PC-9 (cell line): ENCODE measurements around the gene MAMLD1. TPM values are rescaled to one million over a fixed set of nuclear protein-coding genes. Genes with fewer than 3 reads are reported as not detected.

Experiments
- BruUV-seq: library from RNA; stranded (reverse); fragments of 400-500 nt; replicated peaks from 2 replicates; lab custom pipeline; 2021; lab: Mats Ljungman, UMichigan
- CTCF ChIA-PET: fragments of 300-600 bp; sonication (Branson Sonifier 250); formaldehyde crosslinking; loops from one replicate; lab custom pipeline; 2022; ENCODE audit warnings: antibody characterized with exemption; lab: Charles Lee
- POLR2A ChIA-PET: fragments of 300-600 bp; sonication (Branson Sonifier 250); formaldehyde crosslinking; loops from one replicate; lab custom pipeline; 2022; ENCODE audit warnings: antibody characterized with exemption; ENCODE audit not compliant: unreplicated experiment; lab: Charles Lee
- DNase-seq, 2 experiments: peaks; one replicate each; pipeline versions ENCODE4 v3.0.0 to v3.0.0-alpha.2; 2015 to 2022; ENCODE audit warnings: mixed read lengths in 1 of 2
- H2AFZ ChIP-seq: fragments of 200-600 bp; sonication (generic); 2 replicates; pipeline ENCODE4 v1.8.1; 2017; ENCODE audit warnings: antibody characterized with exemption
- H3F3A ChIP-seq: fragments of 200-600 bp; sonication (generic); 2 replicates; pipeline ENCODE4 v1.8.1; 2017; ENCODE audit warnings: antibody characterized with exemption, mild to moderate bottlenecking, low read depth; ENCODE audit not compliant: insufficient read depth
- H3K27ac ChIP-seq: fragments of 200-600 bp; sonication (generic); 2 replicates; pipeline ENCODE4 v1.6.1; 2016; ENCODE audit warnings: mixed run types
- H3K27me3 ChIP-seq: fragments of 200-600 bp; sonication (generic); 2 replicates; pipeline ENCODE4 v1.6.1; 2016; ENCODE audit warnings: low read depth, mixed run types; ENCODE audit not compliant: insufficient read depth
- H3K36me3 ChIP-seq: fragments of 200-600 bp; sonication (generic); 2 replicates; pipeline ENCODE4 v1.6.1; 2016; ENCODE audit warnings: low read depth, mixed run types
- H3K4me1 ChIP-seq: fragments of 200-600 bp; sonication (generic); replicated peaks from 2 replicates; pipeline ENCODE4 v1.6.1; 2016; ENCODE audit warnings: mixed run types; ENCODE audit not compliant: insufficient read depth
- H3K4me2 ChIP-seq: fragments of 200-600 bp; sonication (generic); 2 replicates; pipeline ENCODE4 v1.6.1; 2017; ENCODE audit warnings: mixed run types
- H3K4me3 ChIP-seq: fragments of 200-600 bp; sonication (generic); 2 replicates; pipeline ENCODE4 v1.6.1; 2016; ENCODE audit warnings: mixed run types
- H3K79me2 ChIP-seq: fragments of 200-600 bp; sonication (generic); 2 replicates; pipeline ENCODE4 v1.6.1; 2017; ENCODE audit warnings: low read depth, mixed run types
- H3K9me2 ChIP-seq: fragments of 200-600 bp; sonication (generic); 2 replicates; pipeline ENCODE4 v1.8.1; 2017; ENCODE audit warnings: mild to moderate bottlenecking; ENCODE audit not compliant: insufficient read depth
- H3K9me3 ChIP-seq: fragments of 200-600 bp; sonication (generic); 2 replicates; pipeline ENCODE4 v1.8.1; 2016; ENCODE audit warnings: low read depth; ENCODE audit not compliant: insufficient read depth
- H4K20me1 ChIP-seq: fragments of 200-600 bp; sonication (generic); 2 replicates; pipeline ENCODE4 v1.8.1; 2017; ENCODE audit not compliant: insufficient read depth
- EZH2 ChIP-seq: fragments of 200-600 bp; sonication (generic); IDR thresholded peaks from 2 replicates; pipeline ENCODE4 v1.8.0; 2017; ENCODE audit warnings: antibody characterized with exemption, low read depth
- intact Hi-C: fragments of 100-400 bp; cut with micrococcal nuclease; formaldehyde crosslinking; loops from one replicate; pipeline ENCODE4 v1.10.0; 2022; ENCODE audit not compliant: unreplicated experiment
- total RNA-seq: library from RNA; stranded (reverse); gene quantifications from 2 replicates; pipeline ENCODE4 v1.2.3, GENCODE V29; 2021
- TF ChIP-seq, protein P1 (sequence below): fragments of 200-600 bp; sonication (generic); conservative IDR thresholded peaks from 2 replicates; pipeline ENCODE4 v1.6.1; 2017; ENCODE audit warnings: mixed run types, antibody characterized with exemption, mild to moderate bottlenecking, moderate library complexity

MAMLD1 gene
- total RNA-seq, 1 experiment from 2014 or later, result 2.5 TPM

DNA sequence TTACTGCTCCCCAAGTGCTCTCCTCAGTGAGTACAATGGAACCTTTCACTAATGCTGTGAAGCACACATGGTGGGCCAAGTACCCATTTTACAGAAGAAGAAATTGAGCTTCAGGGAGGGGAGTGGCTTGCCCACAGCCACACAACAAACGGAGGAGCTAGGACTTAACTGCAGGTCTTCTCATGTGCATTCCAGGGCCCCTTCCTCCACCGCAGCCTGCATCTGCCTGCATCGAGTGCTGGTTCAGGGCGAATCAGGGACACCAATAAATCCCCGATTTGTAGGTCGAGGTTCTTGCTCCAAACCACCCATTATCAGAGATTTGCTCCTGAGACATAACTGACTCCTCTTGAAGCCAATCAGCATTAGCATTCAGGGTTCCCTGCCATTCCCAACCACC is 100.9 kb downstream of the MAMLD1 start:
- BruUV-seq, result no TSS peak
- Histone ChIP-seq H3K79me2 (no peaks in the 10 kb centered on the region), H3K27ac (no peak overlapping the region), H2AFZ (no peak overlapping the region), H3K36me3 (no peaks in the 10 kb centered on the region), H3K4me1 (0 out of 2 replicates have a peak, but pooled peaks cover 4% of the 10 kb centered on the region), H3K9me2 (no peaks in the 10 kb centered on the region), H3K4me3 (no peak overlapping the region), H3K27me3 (no peaks in the 10 kb centered on the region), H3K9me3 (no peaks in the 10 kb centered on the region), H3K4me2 (no peak overlapping the region), H4K20me1 (no peaks in the 10 kb centered on the region), H3F3A (no peaks in the 10 kb centered on the region)
- intact Hi-C loops, result no loop called here
- ChIA-PET CTCF (no interaction called here), POLR2A (no interaction called here)
- TF ChIP-seq EZH2, result no peak
- TF ChIP-seq, protein P1, sequence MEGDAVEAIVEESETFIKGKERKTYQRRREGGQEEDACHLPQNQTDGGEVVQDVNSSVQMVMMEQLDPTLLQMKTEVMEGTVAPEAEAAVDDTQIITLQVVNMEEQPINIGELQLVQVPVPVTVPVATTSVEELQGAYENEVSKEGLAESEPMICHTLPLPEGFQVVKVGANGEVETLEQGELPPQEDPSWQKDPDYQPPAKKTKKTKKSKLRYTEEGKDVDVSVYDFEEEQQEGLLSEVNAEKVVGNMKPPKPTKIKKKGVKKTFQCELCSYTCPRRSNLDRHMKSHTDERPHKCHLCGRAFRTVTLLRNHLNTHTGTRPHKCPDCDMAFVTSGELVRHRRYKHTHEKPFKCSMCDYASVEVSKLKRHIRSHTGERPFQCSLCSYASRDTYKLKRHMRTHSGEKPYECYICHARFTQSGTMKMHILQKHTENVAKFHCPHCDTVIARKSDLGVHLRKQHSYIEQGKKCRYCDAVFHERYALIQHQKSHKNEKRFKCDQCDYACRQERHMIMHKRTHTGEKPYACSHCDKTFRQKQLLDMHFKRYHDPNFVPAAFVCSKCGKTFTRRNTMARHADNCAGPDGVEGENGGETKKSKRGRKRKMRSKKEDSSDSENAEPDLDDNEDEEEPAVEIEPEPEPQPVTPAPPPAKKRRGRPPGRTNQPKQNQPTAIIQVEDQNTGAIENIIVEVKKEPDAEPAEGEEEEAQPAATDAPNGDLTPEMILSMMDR, result no peak
- no peak for DNase-seq

DNA sequence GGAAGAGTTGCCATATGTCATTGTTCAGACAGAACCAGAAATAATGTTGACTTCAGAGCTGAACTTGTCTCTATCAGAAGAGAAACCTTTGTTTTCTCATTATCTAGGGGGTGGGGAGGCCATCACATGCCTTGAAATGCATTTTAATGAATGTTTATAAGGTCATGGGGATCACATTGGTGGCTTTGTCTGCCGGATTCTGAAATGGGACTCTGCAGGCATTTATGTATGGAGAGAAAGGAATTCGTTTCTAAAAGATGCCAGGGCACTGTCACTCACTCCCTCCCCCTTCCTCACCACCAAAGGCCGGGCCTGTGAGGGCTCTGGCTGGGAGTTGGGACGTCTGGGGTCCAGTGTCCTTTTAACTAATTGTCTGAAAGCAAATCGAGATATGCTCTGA is 102.2 kb downstream of the MAMLD1 start:
- no peak for DNase-seq
- no peak overlapping the region for H3K4me2 ChIP-seq
- POLR2A ChIA-PET, result no interaction called here
- no peak overlapping the region for H3K4me3 ChIP-seq
- H3K9me2 ChIP-seq, result no peaks in the 10 kb centered on the region
- H3K9me3 ChIP-seq, result no peaks in the 10 kb centered on the region
- no peaks in the 10 kb centered on the region for H3K79me2 ChIP-seq
- no peaks in the 10 kb centered on the region for H3K36me3 ChIP-seq
- CTCF ChIA-PET, result no interaction called here
- intact Hi-C loops, result no loop called here
- TF ChIP-seq, protein P1, result no peak
- no peak for TF ChIP-seq EZH2
- no peaks in the 10 kb centered on the region for H4K20me1 ChIP-seq
- H3F3A ChIP-seq, result no peaks in the 10 kb centered on the region
- H3K27ac ChIP-seq, result no peak overlapping the region
- BruUV-seq, result no TSS peak
- H3K4me1 ChIP-seq, result no peaks in the 10 kb centered on the region
- no peak overlapping the region for H2AFZ ChIP-seq
- no peaks in the 10 kb centered on the region for H3K27me3 ChIP-seq

DNA sequence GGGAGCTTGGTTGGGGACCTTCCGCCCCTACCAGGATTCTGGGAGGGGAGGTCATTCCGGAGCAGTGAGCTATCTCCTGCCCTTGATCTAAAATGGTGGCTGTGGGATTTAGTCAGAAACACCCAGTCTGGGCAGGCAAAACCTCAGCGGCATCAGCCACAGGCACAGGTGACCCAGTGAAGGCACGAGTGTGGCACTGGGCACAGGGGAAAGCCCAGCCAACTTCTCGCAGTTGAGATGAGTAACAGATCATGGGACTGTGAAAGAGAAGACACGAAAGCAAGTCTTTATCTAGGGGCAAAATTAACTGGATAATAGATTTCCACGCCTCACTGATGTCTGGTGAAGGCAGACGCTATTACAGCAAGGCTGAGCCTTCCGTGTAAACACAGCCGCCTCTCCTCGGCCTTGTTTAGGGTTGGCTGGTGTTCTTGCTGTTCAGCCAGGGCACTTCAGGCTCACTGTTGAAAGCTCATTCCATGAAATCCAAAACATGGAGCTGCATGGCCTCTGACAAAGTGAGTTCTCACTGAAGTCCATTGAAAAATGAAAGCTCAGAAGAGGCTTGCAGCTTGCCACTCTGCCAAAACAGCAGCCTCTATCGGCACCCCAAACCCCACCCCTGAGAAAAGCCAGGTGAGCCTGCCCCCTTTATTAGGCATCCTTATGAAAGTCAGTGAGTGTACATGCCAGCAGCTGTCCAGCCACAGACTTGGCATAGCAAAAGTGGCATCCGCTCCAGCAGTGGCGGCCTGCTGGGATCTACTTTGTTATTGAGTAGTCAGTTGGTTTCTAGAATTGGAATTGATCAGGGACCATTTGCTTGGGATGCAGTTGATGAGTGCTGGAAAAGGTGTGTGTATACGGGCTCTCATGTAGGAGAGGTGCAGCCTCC is 103.0 kb downstream of the MAMLD1 start:
- H3K36me3 ChIP-seq, result no peaks in the 10 kb centered on the region
- H3K27ac ChIP-seq, result no peak overlapping the region
- H4K20me1 ChIP-seq, result no peaks in the 10 kb centered on the region
- H3K9me3 ChIP-seq, result no peaks in the 10 kb centered on the region
- H3K4me1 ChIP-seq, result no peaks in the 10 kb centered on the region
- TF ChIP-seq, protein P1, result no peak
- no peak for TF ChIP-seq EZH2
- ChIA-PET CTCF (no interaction called here), POLR2A (no interaction called here)
- no peak overlapping the region for H2AFZ ChIP-seq
- no peaks in the 10 kb centered on the region for H3K79me2 ChIP-seq
- no peaks in the 10 kb centered on the region for H3F3A ChIP-seq
- H3K9me2 ChIP-seq, result no peaks in the 10 kb centered on the region
- no peaks in the 10 kb centered on the region for H3K27me3 ChIP-seq
- no peak overlapping the region for H3K4me2 ChIP-seq
- H3K4me3 ChIP-seq, result no peak overlapping the region
- no TSS peak for BruUV-seq
- intact Hi-C loops, result no loop called here
- no peak for DNase-seq
